ENCODE results near the gene ELOVL2.

GRCh38 chr6:11011787-11012234 is 32.3 kb downstream of the ELOVL2 start:
- TF ChIP-seq CTCF (conservative IDR thresholded peaks at IDR 0.05; ENCODE audit: low read depth, low read length), result no peak
- no peak for TF ChIP-seq EZH2 (IDR thresholded peaks at IDR 0.05; ENCODE audit: borderline replicate concordance, low read depth, low read length, poor library complexity, severe bottlenecking)
